A673 (cell line): ENCODE measurements around the gene AGBL4. TPM values are rescaled to one million over a fixed set of nuclear protein-coding genes. Genes with fewer than 3 reads are reported as not detected.
A peak's percentile ranks its signal among the peaks of the same experiment; 100 is the strongest.

ENCODE experiments used
- BruUV-seq: library from RNA; stranded (reverse); fragments of 400-500 nt; replicated peaks from 2 replicates; lab custom pipeline; 2021; lab: Mats Ljungman, UMichigan
- CTCF ChIA-PET: fragments of 300-600 bp; sonication (Branson Sonifier 250); formaldehyde crosslinking; loops from one replicate; lab custom pipeline; 2022; ENCODE audit warnings: antibody characterized with exemption; lab: Charles Lee
- POLR2A ChIA-PET: fragments of 300-600 bp; sonication (Branson Sonifier 250); formaldehyde crosslinking; loops from one replicate; lab custom pipeline; 2022; ENCODE audit warnings: antibody characterized with exemption; ENCODE audit not compliant: low non-redundant PET; lab: Charles Lee
- DNase-seq: peaks from one replicate; pipeline ENCODE4 v3.0.0-alpha.2; 2015; ENCODE audit warnings: low spot score
- H3K27ac ChIP-seq: fragments of 200-600 bp; sonication (generic); 2 replicates; pipeline ENCODE4 v1.5.1; 2016; ENCODE audit warnings: mixed run types, low read depth, mild to moderate bottlenecking, mixed read lengths, antibody characterized with exemption, low read length; ENCODE audit not compliant: poor library complexity, severe bottlenecking
- H3K27me3 ChIP-seq: fragments of 200-600 bp; sonication (generic); replicated peaks from 2 replicates; pipeline ENCODE4 v1.6.1; 2017; ENCODE audit warnings: mixed run types, low read depth, mild to moderate bottlenecking, mixed read lengths, antibody characterized with exemption, low read length; ENCODE audit not compliant: insufficient read depth, poor library complexity
- H3K36me3 ChIP-seq: fragments of 200-600 bp; sonication (generic); 2 replicates; pipeline ENCODE4 v1.6.1; 2016; ENCODE audit warnings: mixed run types, mild to moderate bottlenecking, mixed read lengths, antibody characterized with exemption, low read length; ENCODE audit not compliant: insufficient read depth, poor library complexity, severe bottlenecking
- H3K4me1 ChIP-seq: fragments of 200-600 bp; sonication (generic); 2 replicates; pipeline ENCODE4 v1.6.1; 2017; ENCODE audit warnings: mixed run types, mild to moderate bottlenecking, mixed read lengths, antibody characterized with exemption, low read length; ENCODE audit not compliant: insufficient read depth, poor library complexity, severe bottlenecking
- H3K4me3 ChIP-seq: fragments of 200-600 bp; sonication (generic); 2 replicates; pipeline ENCODE4 v1.5.1; 2016; ENCODE audit warnings: low read depth, mixed run types, mild to moderate bottlenecking, mixed read lengths, low read length; ENCODE audit not compliant: poor library complexity, severe bottlenecking
- H3K9me3 ChIP-seq: fragments of 200-600 bp; sonication (generic); 2 replicates; pipeline ENCODE4 v1.6.1; 2016; ENCODE audit warnings: mixed run types, low read depth, mild to moderate bottlenecking, mixed read lengths, antibody characterized with exemption, low read length; ENCODE audit not compliant: poor library complexity, severe bottlenecking
- CTCF ChIP-seq: fragments of 300-800, 200-600 bp; sonication (generic); conservative IDR thresholded peaks from 2 replicates; pipeline ENCODE4 v1.5.1; 2017; ENCODE audit warnings: low read depth, mild to moderate bottlenecking, antibody characterized with exemption, low read length, moderate library complexity, mixed read lengths
- EZH2 ChIP-seq: fragments of 200-600 bp; sonication (generic); IDR thresholded peaks from 2 replicates; pipeline ENCODE4 v1.6.1; 2017; ENCODE audit warnings: borderline replicate concordance, low read depth, mild to moderate bottlenecking, mixed read lengths, antibody characterized with exemption, low read length; ENCODE audit not compliant: poor library complexity, severe bottlenecking
- intact Hi-C: fragments of 100-400 bp; cut with micrococcal nuclease; formaldehyde crosslinking; loops from one replicate; pipeline ENCODE4 v1.10.0; 2022; ENCODE audit not compliant: unreplicated experiment
- total RNA-seq: library from RNA; stranded (reverse); gene quantifications from 2 replicates; pipeline ENCODE4 v1.2.3, GENCODE V29; 2021

AGBL4 gene
- total RNA-seq, 1 experiment from 2014 or later: 0.32 TPM

GRCh38 chr1:48846441-48846840 lies 1177.3 kb downstream of the AGBL4 start:
- intact Hi-C loops: no loop called here

GRCh38 chr1:48844187-48844586 lies 1179.6 kb downstream of the AGBL4 start:
- ChIA-PET POLR2A (no interaction called here), CTCF (no interaction called here)
- Histone ChIP-seq H3K4me3 (no peak overlapping the region), H3K27me3 (no peaks in the 10 kb centered on the region), H3K27ac (no peak overlapping the region), H3K9me3 (no peaks in the 10 kb centered on the region), H3K36me3 (no peaks in the 10 kb centered on the region), H3K4me1 (peaks cover 8% of the 10 kb centered on the region)
- no TSS peak for BruUV-seq
- intact Hi-C loops: no loop called here
- TF ChIP-seq EZH2 (no peak), CTCF (no peak)
- no peak for DNase-seq

More at GRCh38 chr1:48846441-48846840, 1177.3 kb downstream of the AGBL4 start:
- POLR2A ChIA-PET: no interaction called here
- peaks cover 8% of the 10 kb centered on the region for H3K4me1 ChIP-seq
- CTCF ChIA-PET: no interaction called here
- H3K9me3 ChIP-seq: no peaks in the 10 kb centered on the region
- H3K27me3 ChIP-seq: no peaks in the 10 kb centered on the region
- BruUV-seq: no TSS peak
- H3K4me3 ChIP-seq: no peak overlapping the region
- DNase-seq: no peak
- no peaks in the 10 kb centered on the region for H3K36me3 ChIP-seq
- no peak overlapping the region for H3K27ac ChIP-seq
- no peak for TF ChIP-seq EZH2
- TF ChIP-seq CTCF: no peak

GRCh38 chr1:48841966-48842365 lies 1181.8 kb downstream of the AGBL4 start:
- peaks cover 8% of the 10 kb centered on the region for H3K4me1 ChIP-seq
- no peak overlapping the region for H3K4me3 ChIP-seq
- no peaks in the 10 kb centered on the region for H3K36me3 ChIP-seq
- ChIA-PET CTCF (no interaction called here), POLR2A (no interaction called here)
- BruUV-seq: no TSS peak
- TF ChIP-seq EZH2 (no peak), CTCF (no peak)
- no peaks in the 10 kb centered on the region for H3K9me3 ChIP-seq
- H3K27ac ChIP-seq: peak overlapping the region; percentile 1
- no peak for DNase-seq
- no peaks in the 10 kb centered on the region for H3K27me3 ChIP-seq
- intact Hi-C loops: no loop called here
